ENCODE measurements around the gene MAP3K14.
"Not testable (repeated sequence)": the region's sequence is repeated elsewhere in the genome, so short reads cannot be mapped to it uniquely, and the experiment has no call there.

Gene MAP3K14

DNA sequence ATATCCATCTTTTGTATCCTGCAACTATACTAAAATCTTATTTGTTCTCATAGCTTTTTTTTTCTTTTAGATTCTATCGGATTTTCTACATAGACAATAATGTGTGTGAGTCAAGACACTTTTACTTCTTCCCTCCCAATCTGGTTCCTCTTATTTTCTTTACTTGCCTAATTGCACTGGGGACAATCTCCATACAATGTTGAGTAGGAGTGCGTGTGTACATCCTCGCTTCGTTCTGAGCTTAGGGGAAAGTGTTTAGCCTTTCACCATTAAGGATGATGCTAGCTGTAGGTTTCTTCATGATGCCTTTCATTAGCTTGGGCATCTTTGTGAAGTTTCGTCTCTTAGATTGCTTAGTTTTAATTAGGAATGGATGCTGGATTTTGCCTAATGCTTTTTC lies 57.8 kb downstream of the MAP3K14 start:
- DNase-seq (ENCODE audit: low read depth in 2 of 2), result no peak

DNA sequence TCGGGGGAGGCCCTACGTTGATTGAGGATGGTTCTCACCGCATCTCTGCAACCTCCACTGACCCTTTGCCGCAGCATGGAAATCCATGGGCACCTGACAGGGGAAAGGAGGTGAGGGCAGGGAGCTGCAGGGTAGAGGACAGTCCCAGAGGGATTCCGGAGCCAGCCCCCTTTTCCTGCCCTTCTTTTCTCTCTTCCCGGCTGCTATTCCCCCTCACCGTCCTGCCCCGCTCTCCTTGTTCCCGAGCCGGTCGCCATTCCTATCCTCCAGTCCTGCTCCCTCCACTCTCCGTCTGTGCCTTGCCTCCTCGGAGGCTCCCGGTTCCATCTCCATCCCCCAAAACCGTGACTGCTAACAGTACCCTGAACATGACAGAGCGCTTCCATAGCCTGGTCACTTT lies 59.7 kb downstream of the MAP3K14 start:
- no peak for DNase-seq (ENCODE audit: low read depth in 2 of 2)

DNA sequence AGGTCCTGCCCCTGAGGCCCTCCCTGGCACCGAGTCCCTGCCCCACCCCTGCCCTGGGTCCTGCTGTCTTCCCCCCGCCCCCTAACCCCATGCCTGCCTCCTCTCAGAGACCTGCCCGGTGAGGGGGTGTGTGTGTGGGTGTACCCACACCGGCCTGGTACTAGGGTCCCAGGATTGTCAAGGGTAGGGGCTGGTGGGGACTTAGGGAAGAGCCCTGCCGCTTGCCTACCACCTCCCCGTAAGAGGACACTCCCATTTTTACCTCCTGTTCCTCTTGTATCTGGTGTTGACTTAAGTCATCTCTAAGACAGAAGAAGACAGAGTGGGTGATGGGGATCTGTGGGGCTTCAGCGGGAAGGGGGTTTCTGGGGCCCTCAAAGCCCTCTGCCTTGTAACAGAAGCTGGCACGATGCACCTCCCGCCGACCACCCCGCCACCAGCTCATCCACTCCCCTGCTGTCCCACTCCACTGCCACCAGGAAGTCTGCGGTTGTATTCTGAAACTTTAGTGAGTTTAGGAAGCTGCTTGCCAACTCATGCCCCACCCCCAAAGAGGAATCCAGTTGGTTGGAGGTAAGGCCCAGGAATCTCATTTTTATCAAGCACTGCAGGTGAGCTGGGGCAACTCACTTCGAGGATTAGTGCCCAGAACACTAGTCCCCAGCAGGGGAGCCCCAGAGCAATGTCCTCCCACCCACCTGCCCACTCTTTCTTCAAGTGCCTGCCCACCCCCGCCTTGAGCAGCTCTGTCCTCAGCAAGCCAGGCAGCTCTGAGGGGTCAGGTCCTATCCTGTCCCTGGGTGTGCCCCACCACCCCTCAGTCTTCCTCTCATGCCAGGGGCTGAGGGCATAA lies 60.5 kb downstream of the MAP3K14 start:
- DNase-seq (ENCODE audit: low read depth in 2 of 2), result no peak

DNA sequence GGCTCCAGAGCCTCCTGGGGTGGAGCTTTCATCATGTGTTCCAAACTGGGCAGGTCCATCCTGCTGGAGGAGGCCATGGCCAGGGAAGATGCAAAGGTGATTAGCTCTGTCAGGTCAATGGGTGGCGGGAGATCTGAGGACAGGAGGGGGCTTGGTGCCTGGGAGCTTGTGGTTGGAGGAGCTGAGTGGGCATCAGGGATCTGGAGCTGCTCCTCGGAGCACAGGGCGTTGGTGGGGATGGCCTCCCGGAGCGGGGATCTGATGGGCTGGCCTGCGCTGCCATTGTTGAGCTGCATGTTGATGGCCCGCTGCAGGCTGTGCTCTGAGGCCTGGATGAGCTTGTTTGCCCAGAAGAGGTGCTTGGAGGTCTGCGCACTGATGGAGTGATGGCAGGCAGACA lies 61.5 kb downstream of the MAP3K14 start:
- no peak for DNase-seq (ENCODE audit: low read depth in 2 of 2)

DNA sequence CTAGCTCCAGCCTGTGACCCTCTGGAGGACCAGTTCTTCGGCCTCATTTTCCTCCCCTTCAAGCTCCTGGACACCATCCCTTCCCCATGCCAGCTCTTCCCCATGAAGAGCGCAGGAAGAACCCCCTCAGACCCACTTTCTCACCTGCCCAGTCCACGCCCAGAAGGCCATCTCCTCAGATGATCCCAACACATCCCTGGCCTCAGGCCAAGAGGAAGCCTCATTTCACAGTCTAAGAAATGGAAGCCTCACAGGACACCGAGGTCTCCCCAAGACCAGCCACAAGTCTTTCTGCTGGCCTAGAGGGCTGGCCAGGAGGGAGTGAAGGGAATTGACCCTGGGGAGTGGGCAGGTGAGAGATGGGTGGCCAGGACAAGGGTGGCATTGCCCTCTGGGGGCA lies 62.9 kb downstream of the MAP3K14 start:
- DNase-seq (ENCODE audit: low read depth in 2 of 2), result no peak

DNA sequence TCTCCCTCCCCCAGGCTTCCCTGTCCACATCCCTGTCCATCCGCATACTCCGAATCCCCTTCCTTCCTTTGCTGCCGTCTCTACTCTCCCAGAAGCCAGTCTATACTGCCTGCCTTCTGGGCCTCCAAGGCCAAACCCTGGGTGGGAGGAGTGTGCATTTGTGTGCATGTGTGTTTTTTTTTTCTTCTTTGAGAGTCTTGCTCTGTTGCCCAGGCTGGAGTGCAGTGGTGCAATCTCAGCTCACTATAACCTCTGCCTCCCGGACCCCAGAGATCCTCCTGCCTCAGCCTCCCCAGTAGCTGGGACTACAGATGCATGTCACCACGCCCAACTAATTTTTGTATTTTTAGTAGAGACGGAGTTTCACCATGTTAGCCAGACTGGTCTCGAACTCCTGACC lies 63.6 kb downstream of the MAP3K14 start:
- not testable (repeated sequence) for DNase-seq (ENCODE audit: low read depth in 2 of 2)

DNA sequence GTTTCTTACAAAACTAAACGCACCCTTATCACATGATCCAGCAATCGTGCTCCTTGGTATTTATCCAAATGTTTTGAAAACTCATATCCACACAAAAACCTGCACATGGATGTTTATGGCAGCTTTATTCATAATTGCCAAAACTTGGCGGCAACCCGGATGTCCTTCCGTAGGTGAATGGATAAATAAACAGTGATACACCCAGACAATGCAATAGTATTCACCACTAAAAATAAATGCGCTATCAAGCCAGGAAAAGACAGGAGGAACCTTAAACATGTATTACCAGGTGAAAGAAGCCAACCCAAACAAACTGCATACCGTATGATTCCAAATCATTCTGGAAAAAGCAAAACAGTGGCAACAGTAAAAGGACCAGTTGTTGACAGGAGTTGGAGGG lies 64.9 kb downstream of the MAP3K14 start:
- no peak for DNase-seq (ENCODE audit: low read depth in 2 of 2)

DNA sequence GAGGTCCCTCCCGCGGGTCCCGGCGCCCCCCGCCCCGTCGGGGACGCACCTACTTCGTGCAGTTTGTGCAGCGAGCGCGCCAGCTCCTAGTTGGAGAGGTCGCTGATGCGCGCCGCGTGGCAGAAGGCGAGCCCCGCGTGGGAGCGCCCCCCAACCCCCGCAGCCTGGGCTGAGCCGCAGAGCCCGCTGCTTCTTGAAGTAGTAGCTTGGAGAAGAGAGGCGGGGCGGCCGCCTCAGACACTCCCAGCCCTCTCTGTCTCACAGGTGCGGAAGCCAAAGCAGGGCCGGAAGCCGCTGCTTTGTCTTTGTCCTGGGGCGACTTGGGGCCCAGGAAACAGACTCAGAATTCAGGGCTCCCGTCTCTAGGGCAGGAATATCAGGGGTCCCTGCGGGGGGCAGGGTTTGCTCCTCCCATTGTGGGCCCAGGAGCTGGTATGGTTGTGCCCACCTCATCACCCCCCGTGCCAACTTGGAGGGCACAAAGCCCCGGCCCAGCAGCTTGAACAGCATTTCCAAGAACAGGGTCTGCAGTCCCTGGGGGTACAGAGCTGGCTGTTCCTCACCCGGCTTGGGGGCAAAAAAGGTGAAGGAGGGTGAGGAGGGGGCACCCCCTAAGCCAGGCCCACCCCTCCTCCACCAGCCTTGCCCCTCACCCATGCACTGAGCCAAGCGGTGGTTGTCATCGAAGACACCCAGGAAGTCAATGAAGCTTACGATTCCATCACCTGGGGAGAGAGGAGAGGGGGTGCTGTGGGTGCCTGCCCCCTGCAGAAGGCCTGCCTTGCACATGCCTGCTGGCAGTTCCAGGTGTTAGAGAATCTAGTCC lies 68.5 kb downstream of the MAP3K14 start:
- DNase-seq (ENCODE audit: low read depth in 2 of 2), result peak; percentile 69 to 73

DNA sequence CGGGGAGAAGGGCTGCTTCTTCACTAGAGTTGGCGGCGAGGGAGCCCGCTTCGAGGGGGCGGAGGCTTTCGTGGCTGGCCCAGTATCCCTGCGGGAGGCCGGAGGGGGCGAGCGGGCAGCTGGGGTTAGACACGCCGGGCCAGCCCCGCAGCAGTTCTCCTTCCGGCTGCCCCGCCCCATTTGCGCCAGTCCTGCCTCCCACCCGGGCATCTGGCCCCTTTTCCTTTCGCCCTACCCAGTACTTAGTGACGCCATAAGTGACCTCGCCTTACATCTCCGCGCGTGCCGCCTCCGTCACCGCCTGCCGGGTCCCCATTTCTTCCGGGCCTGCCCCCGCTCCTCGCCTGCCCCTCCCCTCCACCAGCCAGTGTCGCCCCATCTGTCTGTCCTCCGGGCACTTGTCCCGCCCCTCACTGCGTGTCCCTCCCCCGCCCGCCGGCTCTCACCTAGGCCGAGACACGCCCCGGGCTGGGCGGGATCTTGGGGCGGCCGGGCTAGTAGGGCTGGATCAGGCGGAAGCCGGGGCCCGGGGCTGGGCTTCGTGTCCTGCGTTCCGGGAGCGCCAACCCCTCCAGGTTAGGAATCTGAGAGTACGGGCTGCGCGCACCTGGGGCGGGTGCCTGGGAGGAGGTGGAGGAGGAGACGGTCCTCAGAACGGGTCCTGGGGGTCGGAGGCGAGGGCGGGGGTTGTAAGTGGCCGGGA lies 69.2 kb downstream of the MAP3K14 start:
- DNase-seq (ENCODE audit: low read depth in 2 of 2), result peak; percentile 96 to 99

DNA sequence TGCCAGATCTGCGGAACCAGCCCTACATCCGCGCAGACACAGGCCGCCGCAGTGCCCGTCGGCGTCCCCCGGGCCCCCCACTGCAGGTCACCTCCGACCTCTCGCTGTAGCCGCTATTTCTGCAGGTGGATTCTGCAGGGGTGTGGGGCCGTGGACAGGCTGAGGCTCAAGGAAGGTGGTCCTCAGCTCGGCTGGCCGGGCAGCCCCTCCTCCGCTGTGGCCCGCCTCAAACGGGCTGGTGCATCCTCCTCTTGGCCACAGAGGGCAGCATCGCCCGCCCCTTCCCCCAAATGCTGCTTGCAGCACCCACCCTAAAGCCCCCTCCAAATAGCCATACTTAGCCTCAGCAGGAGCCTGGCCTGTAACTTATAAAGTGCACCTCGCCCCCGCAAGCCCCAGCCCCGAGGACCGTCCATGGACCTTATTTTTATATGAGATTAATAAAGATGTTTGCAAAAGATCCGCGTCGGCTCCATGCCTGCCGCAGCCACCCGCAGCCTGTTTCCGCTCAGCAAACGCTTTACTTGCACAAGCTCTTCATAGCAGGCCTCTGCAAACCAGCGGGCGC lies 69.9 kb downstream of the MAP3K14 start:
- DNase-seq (ENCODE audit: low read depth in 2 of 2), result no peak

DNA sequence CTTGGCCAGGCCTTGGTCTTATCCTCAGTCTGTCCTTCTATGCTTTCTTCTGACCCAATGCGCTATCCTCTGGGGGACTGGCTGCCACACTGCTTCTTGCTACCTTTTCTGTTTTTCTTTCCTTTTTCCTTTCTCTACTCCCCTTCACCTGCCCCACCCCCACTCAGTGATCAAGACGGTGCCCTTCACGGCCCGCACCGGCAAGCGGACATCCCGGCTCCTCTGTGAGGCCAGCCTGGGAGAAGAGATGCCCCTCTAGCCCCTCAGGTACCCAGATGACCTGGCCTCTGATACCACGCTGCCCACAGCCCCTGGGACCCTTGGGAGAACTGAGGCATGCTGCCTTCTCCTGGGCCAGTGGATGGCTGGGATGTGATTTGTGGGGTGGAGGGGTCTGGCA lies 70.5 kb downstream of the MAP3K14 start:
- no peak for DNase-seq (ENCODE audit: low read depth in 2 of 2)

DNA sequence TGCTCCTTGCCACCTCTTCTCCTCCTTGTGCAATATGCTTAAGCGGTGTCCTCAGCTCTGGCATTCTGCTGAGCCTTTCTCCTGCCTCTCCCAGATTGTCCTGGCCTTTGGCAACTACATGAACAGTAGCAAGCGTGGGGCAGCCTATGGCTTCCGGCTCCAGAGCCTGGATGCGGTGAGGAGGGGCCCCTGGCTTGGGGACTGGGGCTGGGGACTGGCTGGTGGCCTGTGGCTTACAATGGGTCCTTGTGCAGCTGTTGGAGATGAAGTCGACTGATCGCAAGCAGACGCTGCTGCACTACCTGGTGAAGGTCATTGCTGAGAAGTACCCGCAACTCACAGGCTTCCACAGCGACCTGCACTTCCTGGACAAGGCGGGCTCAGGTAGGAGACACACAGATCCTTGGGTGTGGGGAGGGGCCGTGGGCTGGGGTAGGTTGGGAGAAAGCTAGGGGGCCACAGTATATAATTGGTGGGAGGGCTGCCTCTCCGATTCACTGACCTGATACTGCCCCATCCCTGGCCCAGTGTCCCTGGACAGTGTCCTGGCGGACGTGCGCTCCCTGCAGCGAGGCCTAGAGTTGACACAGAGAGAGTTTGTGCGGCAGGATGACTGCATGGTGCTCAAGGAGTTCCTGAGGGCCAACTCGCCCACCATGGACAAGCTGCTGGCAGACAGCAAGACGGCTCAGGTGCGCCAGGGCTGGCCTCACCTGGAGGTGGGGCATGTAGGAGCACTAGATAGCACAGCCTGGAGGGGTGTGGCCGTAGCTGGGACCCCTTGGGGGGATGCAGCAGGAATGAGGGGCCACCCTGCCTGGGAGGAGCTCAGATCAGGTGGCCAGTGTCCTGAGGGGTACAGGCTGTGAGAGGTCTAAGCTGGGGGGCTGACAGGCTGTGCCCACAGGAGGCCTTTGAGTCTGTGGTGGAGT lies 71.8 kb downstream of the MAP3K14 start:
- no peak for DNase-seq (ENCODE audit: low read depth in 2 of 2)

DNA sequence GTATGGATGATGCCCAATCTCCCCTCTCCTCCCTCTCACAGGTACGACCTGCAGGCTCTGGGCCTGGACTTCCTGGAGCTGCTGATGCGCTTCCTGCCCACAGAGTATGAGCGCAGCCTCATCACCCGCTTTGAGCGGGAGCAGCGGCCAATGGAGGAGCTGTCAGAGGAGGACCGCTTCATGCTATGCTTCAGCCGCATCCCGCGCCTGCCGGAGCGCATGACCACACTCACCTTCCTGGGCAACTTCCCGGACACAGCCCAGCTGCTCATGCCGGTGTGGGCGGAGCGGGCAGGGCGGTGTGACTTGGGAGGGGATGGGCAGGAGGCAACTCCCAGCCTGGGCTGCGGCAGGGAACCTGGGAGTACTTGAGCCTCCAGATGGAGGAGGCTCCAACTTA lies 73.1 kb downstream of the MAP3K14 start:
- no peak for DNase-seq (ENCODE audit: low read depth in 2 of 2)

DNA sequence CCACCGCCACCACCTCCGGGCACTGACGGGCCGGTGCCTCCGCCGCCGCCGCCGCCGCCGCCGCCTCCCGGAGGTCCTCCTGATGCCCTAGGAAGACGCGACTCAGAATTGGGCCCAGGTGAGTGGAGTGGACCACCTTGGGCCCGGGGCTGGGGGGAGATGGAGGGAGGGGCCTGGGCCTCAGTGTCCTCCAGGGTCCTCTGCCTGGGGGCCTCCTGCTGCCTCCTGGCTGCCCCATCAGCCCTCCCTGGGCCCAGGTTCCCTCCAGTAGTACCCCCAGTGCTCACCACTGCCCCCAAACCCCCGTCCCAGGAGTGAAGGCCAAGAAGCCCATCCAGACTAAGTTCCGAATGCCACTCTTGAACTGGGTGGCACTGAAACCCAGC lies 74.8 kb downstream of the MAP3K14 start:
- no peak for DNase-seq (ENCODE audit: low read depth in 2 of 2)

DNA sequence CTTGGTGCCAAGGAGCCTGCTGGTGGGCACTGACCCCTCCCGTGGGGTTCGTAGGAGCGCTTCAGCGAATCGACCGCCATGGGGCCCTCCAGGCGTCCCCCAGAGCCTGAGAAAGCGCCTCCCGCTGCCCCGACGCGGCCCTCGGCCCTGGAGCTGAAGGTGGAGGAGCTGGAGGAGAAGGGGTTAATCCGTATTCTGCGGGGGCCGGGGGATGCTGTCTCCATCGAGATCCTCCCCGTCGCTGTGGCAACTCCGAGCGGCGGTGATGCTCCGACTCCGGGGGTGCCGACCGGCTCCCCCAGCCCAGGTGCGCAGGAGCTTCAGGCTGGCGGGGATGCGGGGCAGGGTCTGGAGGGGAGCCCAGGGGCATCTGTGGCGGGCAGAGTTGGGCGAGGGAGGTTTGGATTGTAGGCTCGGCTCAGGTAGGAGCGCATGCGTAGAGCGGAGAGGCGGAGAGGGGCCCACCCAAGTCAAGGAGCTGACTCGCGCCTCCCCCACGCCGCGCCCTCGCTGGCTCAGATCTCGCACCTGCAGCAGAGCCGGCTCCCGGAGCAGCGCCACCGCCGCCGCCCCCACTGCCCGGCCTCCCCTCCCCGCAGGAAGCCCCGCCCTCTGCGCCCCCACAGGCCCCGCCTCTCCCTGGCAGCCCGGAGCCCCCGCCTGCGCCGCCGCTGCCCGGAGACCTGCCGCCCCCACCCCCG lies 75.3 kb downstream of the MAP3K14 start:
- DNase-seq (ENCODE audit: low read depth in 2 of 2), result no peak

DNA sequence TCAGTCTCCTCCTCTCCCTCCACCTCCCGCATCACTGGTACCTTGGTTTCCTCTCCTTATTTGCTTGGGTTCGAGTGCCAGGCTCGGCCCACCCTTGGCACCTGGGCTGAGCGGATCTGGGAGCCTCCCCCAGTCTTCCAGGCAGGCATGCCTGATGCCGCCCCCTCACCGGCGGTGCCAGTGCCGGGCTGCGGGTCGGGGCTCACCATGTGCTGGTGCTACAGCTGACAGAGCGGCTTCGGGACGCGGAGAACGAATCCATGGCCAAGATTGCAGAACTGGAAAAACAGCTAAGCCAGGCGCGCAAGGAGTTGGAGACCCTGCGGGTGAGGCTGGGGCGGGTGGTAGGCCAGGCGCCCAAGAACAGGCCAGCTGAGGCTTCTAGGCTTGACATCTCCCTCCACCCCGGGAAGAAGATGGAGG lies 75.9 kb downstream of the MAP3K14 start:
- DNase-seq (ENCODE audit: low read depth in 2 of 2), result no peak

DNA sequence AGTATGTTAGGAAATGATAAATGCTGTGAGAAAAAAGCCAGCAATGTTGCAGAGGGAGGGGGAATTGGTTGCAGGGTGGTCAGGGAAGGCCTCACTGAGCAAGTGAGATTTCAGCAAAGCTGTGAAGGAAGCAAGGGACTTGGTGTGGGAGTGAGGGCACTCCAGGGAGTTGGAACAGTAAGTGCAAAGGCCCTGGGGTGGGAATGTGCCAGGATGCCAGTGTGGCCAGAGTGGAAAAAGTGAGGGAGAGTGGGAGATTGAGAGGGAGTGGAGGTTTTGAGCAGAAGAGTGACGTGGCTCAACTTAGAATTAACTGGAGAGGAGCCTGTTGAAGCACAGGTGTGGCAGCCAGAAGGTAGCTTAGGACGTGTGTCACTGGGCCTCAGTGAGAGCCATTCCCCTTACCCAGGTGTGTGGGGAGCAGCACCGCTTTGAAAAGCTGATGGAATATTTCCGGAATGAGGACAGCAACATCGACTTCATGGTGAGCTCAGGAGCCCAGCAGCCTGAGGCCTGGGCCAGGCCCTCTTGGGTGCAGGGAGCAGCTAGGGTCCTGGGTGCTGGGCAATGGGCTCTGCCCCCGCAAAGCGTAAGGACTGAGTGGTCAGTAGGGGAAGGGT lies 78.6 kb downstream of the MAP3K14 start:
- DNase-seq (ENCODE audit: low read depth in 2 of 2), result no peak

DNA sequence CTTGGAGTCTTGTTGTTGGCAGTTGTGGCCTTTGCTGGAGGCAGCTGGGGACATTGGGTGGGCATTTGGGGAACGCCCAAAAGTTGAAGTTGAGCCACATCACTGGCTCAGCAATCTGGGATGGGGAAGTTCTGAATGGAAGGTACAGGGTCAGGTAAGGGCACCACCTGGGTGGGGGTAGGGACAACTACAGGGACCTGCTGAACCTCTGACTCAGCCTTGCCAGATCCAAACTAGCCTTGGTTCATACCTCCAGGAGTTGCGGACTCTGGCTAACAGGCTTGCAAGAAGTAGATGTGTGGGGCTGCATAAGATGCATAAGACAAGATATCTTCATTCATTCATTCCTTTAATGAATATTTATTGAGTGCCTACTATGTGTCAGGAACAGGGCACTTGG lies 79.1 kb downstream of the MAP3K14 start:
- no peak for DNase-seq (ENCODE audit: low read depth in 2 of 2)

DNA sequence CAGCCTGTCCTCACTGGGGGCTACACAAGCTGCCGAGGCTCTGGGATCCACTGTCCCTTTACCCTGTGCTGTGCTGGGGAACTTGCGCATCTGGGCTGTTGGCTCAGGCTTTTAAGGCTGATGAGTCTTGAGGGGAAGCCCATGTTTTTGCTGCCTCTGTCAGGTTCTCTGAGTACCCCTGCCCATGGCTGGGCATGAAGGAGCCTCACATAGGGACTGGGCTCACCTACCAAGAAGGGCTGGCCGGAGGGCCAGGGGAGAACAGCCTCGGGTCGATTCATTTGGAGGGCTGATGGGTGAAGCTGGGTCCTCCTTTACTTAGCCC lies 80.6 kb downstream of the MAP3K14 start:
- DNase-seq (ENCODE audit: low read depth in 2 of 2), result no peak

Data from stimulated activated CD4-positive, alpha-beta T cell treated with anti-CD3 and anti-CD28 coated beads, Interleukin-15, amount 100 ng/mL, for 48 hours (primary cell).